ENCODE results near the gene PEX5.

DNA sequence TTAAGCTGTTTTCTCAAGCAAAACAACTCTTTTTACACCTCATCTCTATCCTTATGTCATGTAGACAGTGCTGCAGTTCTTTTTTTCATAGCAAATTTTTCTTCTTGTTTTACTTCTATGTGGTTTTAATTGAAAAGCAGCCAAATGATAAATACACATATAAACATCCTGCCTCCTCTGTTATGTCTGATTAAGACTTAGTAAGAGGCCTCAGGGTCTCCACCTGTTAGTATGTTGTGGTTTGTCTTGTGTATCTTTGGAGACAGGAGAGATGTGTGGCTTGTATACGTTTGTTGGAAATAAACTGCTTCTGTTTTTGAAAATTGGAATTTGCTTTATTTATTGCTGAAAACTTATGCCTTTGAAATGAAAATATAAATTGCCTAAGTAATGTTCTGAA is 32.0 kb downstream of the PEX5 start:
- TF ChIP-seq CTCF (IDR thresholded peaks at IDR 0.05 in 4 of 5, conservative IDR thresholded peaks at IDR 0.05 in 1 of 5): no peak
- no peak for TF ChIP-seq POLR2A (IDR thresholded peaks at IDR 0.05)
